ENCODE data around the gene ST3GAL3.

ST3GAL3 gene

DNA sequence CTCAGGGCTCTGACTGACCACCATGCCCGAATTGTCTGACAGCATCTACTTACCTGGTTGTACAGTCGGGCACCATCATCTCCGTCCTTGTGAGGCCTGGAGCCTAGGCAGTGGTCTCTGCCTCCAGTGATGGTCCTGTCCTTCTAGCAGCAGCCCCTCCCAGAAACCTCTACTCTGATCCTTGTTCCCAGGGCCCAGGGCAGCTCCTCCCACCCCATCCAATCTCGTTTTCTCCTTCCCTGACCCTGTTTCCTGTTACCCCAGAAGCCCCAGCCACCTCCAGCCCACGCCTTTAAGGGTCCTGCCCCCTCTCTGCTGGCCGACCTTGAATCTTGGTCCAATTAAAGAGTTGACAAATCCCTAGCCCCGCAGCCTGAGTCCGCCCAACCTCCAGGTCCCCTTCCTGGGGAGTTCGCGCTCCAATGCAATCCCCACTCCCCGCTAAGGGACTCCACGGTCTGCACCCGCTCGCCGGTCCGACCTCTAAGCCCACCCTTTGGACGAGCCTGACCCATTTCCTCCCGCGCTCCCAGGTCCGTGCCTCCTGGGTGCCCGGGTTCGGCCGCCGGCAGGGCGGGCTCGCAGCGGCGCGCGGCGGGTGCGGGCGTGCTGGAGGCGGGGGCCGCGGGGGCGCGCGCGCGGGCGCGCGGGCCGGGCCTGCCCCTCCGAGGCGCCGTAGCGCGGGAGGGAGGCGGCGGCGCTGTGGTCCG, 271.4 kb downstream of the ST3GAL3 start, which contains the start of gene B4GALT2:
Gene B4GALT2 (plus strand): TSS at position 660 of the 710 bp plus-strand sequence. CDS start 1,951 bp downstream, outside the sequence.
- no peak for DNase-seq (ENCODE audit: low read depth, low spot score)
- no CpG with 5 or more reads among the region's 54 CpGs for WGBS (ENCODE audit: insufficient coverage, insufficient read length)
- no peaks in the 10 kb centered on the region for H3K27me3 ChIP-seq (ENCODE audit: control insufficient read depth, insufficient read depth, low read length)
- H3K36me3 ChIP-seq (ENCODE audit: control insufficient read depth, insufficient read depth, low read length): peaks cover 5% of the 10 kb centered on the region; the same call in 1 of the 2 replicates
- no peak within 1 kb of the TSS for H3K27ac ChIP-seq (ENCODE audit: low read length)
- H3K9me3 ChIP-seq (ENCODE audit: control insufficient read depth, insufficient read depth, low read length): no peaks in the 10 kb centered on the region
- peaks cover 4% of the 10 kb centered on the region; the same call in 1 of the 2 replicates for H3K4me1 ChIP-seq (ENCODE audit: control insufficient read depth, insufficient read depth, low read length)
- peak within 1 kb of the TSS; percentile 55 for H3K4me3 ChIP-seq (ENCODE audit: low read length)

DNA sequence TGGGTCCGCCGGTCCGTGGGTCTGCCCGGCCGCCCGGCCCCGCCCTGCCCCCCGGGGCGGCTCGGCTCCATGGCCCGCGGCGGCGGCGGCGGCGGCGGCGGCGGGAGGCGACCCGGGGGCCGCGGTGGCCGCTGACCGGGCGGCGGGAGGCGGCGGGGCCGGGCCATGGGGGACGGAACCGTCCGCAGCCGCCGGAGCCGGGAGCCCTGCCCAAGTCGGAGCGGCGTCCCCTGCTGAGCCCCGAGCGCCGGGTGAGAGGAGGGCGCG, 271.9 kb downstream of the ST3GAL3 start:
- no peaks in the 10 kb centered on the region for H3K27me3 ChIP-seq (ENCODE audit: control insufficient read depth, insufficient read depth, low read length)
- H3K4me1 ChIP-seq (ENCODE audit: control insufficient read depth, insufficient read depth, low read length): peaks cover 4% of the 10 kb centered on the region; the same call in 1 of the 2 replicates
- no peak overlapping the region for H3K27ac ChIP-seq (ENCODE audit: low read length)
- peaks cover 5% of the 10 kb centered on the region; the same call in 1 of the 2 replicates for H3K36me3 ChIP-seq (ENCODE audit: control insufficient read depth, insufficient read depth, low read length)
- H3K9me3 ChIP-seq (ENCODE audit: control insufficient read depth, insufficient read depth, low read length): no peaks in the 10 kb centered on the region
- DNase-seq (ENCODE audit: low read depth, low spot score): no peak
- H3K4me3 ChIP-seq (ENCODE audit: low read length): peak overlapping the region; percentile 55; the same call in 1 of the 2 replicates
- WGBS (ENCODE audit: insufficient coverage, insufficient read length): no CpG with 5 or more reads among the region's 45 CpGs

DNA sequence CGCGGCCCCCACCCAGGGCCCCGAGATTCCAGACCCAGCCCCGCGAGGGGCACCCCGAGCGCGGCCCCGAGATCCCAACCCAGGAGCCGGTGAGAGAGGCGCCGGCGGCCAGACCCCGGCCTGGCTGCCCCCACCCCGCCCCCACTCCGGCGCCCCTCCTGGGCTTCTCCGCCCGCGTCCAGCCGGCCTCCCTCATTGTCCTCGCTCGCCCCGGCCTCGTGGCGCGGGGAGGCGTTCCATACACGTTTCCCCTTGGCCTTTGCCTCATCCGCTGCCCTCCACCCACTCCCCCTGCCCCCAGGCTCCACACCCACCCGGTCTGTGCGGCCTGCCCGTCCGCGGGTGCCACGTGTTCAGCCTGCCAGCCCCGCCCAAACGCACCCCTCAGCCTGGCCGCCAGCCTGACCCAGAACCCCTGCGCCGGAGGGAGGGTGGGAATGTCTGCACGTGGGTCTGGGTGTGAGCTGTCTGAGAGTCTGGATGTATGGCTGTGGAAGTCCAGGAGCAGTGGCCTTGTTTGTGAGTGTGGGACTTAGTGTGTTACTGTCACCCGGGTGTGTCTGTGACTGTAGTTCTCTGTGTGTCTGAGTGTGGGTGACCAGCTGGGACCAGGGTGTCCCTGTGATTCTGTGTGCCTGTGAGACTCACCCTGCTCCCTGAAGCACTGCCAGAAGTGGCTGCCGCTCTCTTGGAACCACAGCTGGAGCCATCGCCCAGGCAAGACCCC, 272.4 kb downstream of the ST3GAL3 start:
- Histone ChIP-seq H3K27me3 (ENCODE audit: control insufficient read depth, insufficient read depth, low read length) (no peaks in the 10 kb centered on the region), H3K27ac (ENCODE audit: low read length) (no peak overlapping the region), H3K9me3 (ENCODE audit: control insufficient read depth, insufficient read depth, low read length) (no peaks in the 10 kb centered on the region), H3K4me1 (ENCODE audit: control insufficient read depth, insufficient read depth, low read length) (peaks cover 4% of the 10 kb centered on the region; the same call in 1 of the 2 replicates), H3K4me3 (ENCODE audit: low read length) (peak overlapping the region; percentile 55; the same call in 1 of the 2 replicates), H3K36me3 (ENCODE audit: control insufficient read depth, insufficient read depth, low read length) (peaks cover 6% of the 10 kb centered on the region; the same call in 1 of the 2 replicates)
- no peak for DNase-seq (ENCODE audit: low read depth, low spot score)
- WGBS (ENCODE audit: insufficient coverage, insufficient read length): no CpG with 5 or more reads among the region's 45 CpGs

DNA sequence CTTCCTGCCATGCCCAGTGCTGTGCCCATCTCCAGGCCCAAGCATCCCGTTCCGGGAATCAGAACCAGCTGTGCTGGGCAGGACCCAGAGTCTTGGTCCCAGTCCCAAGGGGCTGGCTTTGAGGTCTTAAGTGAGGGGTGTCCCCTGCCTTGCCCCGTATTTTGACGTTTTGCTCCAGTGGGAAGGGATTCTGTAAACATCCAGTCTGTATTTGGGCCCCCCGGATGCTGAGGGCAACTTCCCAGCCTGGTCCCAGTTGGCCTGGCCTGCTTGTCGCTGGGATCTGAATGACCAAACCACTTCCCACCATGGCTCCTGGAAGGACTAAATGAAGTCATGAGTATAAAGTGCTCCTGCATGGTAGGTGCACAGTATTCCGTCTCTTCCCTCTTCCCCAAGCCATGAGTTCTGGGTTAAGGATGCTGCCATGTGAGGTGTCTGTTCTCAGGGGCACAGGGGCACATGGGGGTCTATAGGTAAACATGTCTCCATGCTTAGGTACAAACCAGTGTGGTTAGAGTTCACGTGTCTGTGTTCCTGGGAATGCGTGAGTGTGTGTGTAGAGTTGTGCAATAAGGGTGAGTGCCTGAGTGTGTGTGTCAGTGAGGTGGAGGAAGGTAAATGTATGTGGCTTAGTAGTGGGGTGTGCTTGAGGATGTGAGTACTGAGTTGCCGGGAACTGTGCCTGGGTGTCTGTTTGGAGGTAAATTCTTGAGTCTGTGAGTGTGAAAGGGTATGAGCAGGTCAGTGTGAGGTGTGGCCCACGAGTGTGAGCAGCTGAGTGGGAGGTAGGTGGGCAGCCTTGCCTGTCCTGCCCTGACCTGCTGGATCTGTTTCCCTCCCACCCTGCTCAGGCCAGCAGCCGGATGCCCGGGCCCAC, 273.2 kb downstream of the ST3GAL3 start:
- Histone ChIP-seq H3K4me1 (ENCODE audit: control insufficient read depth, insufficient read depth, low read length) (peaks cover 4% of the 10 kb centered on the region; the same call in 1 of the 2 replicates), H3K9me3 (ENCODE audit: control insufficient read depth, insufficient read depth, low read length) (no peaks in the 10 kb centered on the region), H3K36me3 (ENCODE audit: control insufficient read depth, insufficient read depth, low read length) (peaks cover 12% of the 10 kb centered on the region; the same call in 1 of the 2 replicates), H3K27ac (ENCODE audit: low read length) (no peak overlapping the region), H3K27me3 (ENCODE audit: control insufficient read depth, insufficient read depth, low read length) (no peaks in the 10 kb centered on the region), H3K4me3 (ENCODE audit: low read length) (peak overlapping the region; percentile 55; the same call in 1 of the 2 replicates)
- DNase-seq (ENCODE audit: low read depth, low spot score): no peak
- WGBS (ENCODE audit: insufficient coverage, insufficient read length): no CpG with 5 or more reads among the region's 13 CpGs

All from iPS DF 6.9 (cell line).